NT2/D1 (cell line): ENCODE measurements around the gene THAP3.

Experiments
- DNase-seq: peaks from one replicate; pipeline ENCODE4 v3.0.0-alpha.2; 2011; ENCODE audit warnings: low read depth, low spot score
- H3K27me3 ChIP-seq: 2 replicates; pipeline ENCODE4 v1.6.0; 2011; ENCODE audit warnings: mild to moderate bottlenecking; ENCODE audit not compliant: insufficient read length, insufficient read depth
- H3K36me3 ChIP-seq: 2 replicates; pipeline ENCODE4 v1.6.1; 2011; ENCODE audit warnings: mild to moderate bottlenecking, low read length, mixed read lengths; ENCODE audit not compliant: insufficient read depth, insufficient read length
- H3K4me1 ChIP-seq: 2 replicates; pipeline ENCODE4 v1.5.1; 2011; ENCODE audit not compliant: insufficient read depth, insufficient read length
- H3K4me3 ChIP-seq: 2 replicates; pipeline ENCODE4 v1.5.1; 2011; ENCODE audit warnings: low read depth; ENCODE audit not compliant: insufficient read length
- H3K9ac ChIP-seq: 2 replicates; pipeline ENCODE4 v1.6.0; 2011; ENCODE audit warnings: low read depth; ENCODE audit not compliant: insufficient read length
- H3K9me3 ChIP-seq: 2 replicates; pipeline ENCODE4 v1.5.1; 2011; ENCODE audit warnings: mild to moderate bottlenecking, low read length; ENCODE audit not compliant: insufficient read depth
- SUZ12 ChIP-seq: IDR thresholded peaks from 2 replicates; pipeline ENCODE4 v1.6.1; 2011; ENCODE audit not compliant: insufficient read length, insufficient read depth; ENCODE audit errors: extremely low read depth
- YY1 ChIP-seq: IDR thresholded peaks from 2 replicates; pipeline ENCODE4 v1.6.1; 2011; ENCODE audit not compliant: insufficient read length, insufficient read depth
- ZNF274 ChIP-seq: IDR thresholded peaks from 2 replicates; pipeline ENCODE4 v1.6.1; 2011; ENCODE audit warnings: mild to moderate bottlenecking, low read depth, low read length

THAP3 gene

DNA sequence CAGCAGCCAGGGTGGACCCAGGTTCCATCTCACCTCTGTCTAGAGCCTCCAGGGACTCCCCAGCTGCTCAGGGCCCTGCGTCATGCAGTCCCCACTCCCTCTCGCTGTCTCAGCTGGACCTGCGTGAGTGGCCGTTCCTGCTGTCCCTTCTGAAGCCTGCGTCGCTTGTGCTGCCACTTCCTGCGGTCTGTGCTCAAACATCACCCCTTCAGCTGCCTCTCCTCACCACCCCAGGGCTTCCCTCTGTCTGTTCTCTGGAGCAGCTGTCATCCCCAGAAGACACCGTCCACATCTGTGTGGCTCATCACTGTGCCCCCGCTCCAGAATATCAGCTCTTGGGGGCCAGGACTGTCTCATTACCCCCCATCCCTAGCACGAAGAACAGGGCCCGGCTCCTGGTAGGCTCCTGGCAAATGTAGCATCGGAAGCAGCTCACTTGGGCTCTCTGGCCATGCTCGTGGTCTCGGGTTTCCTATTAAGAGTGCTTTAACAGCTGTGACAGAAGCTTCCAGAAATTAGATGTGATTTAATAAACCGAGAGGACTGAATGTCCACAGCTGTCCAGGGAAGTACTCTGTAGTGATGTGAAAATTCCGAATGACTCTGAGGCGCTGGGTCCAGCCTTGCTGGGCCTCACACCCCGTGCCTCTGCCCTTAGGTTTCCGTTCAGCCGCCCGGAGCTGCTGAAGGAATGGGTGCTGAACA lies 3.3 kb downstream of the THAP3 start:
- no peak overlapping the region for H3K4me3 ChIP-seq
- H3K27me3 ChIP-seq = no peaks in the 10 kb centered on the region
- TF ChIP-seq YY1 = no peak
- no peak for TF ChIP-seq SUZ12
- TF ChIP-seq ZNF274 = no peak
- no peaks in the 10 kb centered on the region for H3K4me1 ChIP-seq
- H3K9ac ChIP-seq = no peak overlapping the region
- no peak for DNase-seq
- H3K36me3 ChIP-seq = peaks cover 53% of the 10 kb centered on the region
- H3K9me3 ChIP-seq = no peaks in the 10 kb centered on the region

DNA sequence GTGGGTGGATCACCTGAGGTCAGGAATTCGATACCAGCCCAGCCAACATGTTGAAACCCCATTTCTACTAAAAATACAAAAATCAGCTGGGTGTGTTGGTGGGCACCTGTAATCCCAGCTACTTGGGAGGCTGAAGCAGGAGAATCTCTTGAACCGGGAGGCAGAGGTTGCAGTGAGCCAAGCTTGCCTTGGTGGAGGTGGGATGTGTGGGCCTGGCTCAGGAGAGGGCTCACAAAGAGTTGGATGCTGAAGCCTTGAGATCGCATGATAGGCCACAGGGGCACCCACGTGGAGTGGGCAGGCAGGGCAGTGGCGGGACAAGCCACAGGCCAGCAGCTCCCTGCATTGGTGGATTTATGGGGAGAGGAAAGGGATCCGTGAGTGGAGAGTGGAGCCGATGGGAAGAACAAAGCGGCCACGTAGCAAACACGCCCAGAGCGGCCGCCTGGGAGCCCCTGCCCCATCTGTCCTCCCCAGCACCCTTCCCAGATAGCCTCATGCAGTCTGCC lies 4.4 kb downstream of the THAP3 start:
- no peaks in the 10 kb centered on the region for H3K4me1 ChIP-seq
- DNase-seq = no peak
- peaks cover 55% of the 10 kb centered on the region for H3K36me3 ChIP-seq
- H3K9me3 ChIP-seq = no peaks in the 10 kb centered on the region
- TF ChIP-seq YY1 (no peak), ZNF274 (no peak), SUZ12 (no peak)
- no peaks in the 10 kb centered on the region for H3K27me3 ChIP-seq
- H3K9ac ChIP-seq = no peak overlapping the region
- no peak overlapping the region for H3K4me3 ChIP-seq

DNA sequence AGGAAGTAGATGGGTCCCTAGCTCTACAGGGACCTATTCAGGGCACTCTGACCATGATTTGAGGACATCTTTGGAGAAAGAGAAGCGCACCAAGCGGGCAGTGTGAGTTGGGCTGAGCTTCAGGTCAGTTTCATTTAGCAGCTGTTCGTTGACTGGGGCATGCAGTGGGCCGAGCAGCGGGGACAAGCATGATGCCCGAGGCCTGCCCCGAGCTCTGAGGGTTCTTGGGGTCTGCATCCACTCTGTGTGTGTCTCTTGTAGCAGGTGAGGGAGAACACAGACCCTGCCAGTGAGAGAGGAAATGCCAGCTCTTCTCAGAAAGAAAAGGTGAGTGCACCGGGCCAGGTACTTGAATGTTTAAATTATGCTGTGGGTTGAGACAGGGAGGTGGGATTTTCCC lies 5.4 kb downstream of the THAP3 start:
- no peak overlapping the region for H3K9ac ChIP-seq
- peaks cover 64% of the 10 kb centered on the region for H3K36me3 ChIP-seq
- H3K4me1 ChIP-seq = no peaks in the 10 kb centered on the region
- H3K4me3 ChIP-seq = no peak overlapping the region
- no peak for DNase-seq
- no peaks in the 10 kb centered on the region for H3K27me3 ChIP-seq
- no peaks in the 10 kb centered on the region for H3K9me3 ChIP-seq
- no peak for TF ChIP-seq YY1
- TF ChIP-seq SUZ12 = no peak
- TF ChIP-seq ZNF274 = no peak

DNA sequence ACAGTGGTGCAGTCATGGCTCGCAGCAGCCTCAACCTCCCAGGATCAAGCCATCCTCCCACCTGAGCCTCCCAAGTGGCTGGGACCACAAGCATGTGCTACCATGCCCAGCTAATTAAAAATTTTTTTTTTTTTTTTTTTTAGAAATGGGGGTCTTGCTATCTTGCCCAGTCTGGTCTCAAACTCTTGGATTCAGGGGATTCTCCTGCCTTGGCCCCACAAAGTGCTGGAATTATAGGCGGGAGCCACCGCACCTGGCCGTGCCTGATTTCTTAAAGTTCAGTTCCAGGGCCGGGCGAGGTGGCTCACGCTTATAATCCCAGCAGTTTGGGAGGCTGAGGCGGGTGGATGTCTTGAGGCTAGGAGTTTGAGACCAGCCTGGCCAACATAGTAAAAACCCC lies 6.4 kb downstream of the THAP3 start:
- H3K27me3 ChIP-seq = no peaks in the 10 kb centered on the region

DNA sequence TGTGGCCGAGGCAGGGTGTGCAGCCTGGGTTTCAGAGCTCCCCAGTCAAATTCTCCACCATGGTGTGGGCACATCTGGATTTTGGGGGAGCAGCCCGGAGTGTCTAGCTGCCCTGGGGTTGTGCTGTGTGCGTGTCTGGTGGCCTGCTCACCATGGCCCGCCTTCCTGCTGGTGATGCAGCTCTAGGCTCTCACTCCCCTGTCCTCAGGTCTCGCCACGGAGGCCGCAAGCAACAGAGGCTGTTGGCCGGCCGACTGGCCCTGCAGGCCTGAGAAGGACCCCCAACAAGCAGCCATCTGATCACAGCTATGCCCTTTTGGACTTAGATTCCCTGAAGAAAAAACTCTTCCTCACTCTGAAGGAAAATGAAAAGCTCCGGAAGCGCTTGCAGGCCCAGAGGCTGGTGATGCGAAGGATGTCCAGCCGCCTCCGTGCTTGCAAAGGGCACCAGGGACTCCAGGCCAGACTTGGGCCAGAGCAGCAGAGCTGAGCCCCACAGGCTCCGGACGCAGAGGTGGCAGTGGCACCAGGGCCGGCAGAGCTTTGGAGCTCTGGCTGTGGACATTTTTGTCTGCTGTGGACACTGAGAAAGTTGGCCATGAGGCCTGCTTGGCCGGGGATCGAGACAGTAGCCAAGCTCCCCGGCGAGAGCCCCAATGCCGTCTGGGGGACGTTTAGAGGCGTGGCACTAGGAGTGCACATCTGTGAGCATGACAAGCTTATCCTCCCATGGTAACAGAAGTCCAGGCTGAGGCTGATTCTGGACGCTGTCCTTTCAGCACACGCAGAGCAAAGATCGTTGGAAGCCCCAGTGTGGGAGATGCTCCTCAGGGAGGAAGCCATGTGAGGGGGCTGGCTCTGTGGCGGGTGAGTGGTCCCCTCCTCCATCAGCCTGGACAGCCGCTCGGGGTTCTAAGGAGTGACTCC lies 8.2 kb downstream of the THAP3 start:
- TF ChIP-seq ZNF274 (no peak), YY1 (no peak), SUZ12 (no peak)
- no peak for DNase-seq
- Histone ChIP-seq H3K36me3 (peaks cover 80% of the 10 kb centered on the region), H3K27me3 (no peaks in the 10 kb centered on the region), H3K9ac (no peak overlapping the region), H3K9me3 (no peaks in the 10 kb centered on the region), H3K4me3 (no peak overlapping the region), H3K4me1 (no peaks in the 10 kb centered on the region)

More for the DNA sequence above, 6.4 kb downstream of the THAP3 start:
- Histone ChIP-seq H3K36me3 (peaks cover 74% of the 10 kb centered on the region), H3K4me1 (no peaks in the 10 kb centered on the region), H3K9me3 (no peaks in the 10 kb centered on the region), H3K4me3 (no peak overlapping the region), H3K9ac (no peak overlapping the region)
- DNase-seq = no peak
- TF ChIP-seq YY1 (no peak), ZNF274 (no peak), SUZ12 (no peak)

DNA sequence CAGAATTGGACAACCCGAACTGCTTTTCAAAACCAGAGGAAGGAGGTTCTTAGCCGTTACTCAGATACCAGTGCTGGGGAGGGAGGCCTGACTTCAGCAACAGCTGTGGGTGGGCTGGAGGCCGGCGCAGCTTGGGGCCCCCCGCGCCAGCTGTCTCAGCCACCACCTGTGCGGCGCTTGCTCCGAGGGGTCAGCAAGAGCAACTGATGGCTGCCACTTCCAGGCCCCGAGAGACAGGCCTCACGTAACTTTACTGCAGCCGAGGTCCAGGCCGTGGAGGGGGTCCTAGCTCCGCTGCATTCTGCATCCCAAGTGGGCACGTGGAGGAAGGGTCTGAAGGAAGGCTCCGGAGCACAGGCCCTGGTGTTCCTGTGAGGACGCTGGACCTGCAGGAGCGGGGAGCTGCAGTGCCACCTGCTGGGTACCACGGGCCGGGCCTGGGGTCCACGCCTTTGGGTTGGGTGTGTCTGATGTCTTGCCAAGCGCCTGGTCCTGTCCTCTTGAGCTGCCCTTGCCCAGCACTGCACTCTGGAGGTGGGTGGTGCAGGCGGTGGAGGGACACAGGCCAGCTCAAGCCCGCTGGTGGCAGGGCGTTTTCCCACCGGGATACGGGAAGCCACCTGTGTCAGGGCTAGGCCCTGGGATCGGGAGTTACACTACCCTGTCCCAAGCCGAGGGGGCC lies 9.8 kb downstream of the THAP3 start:
- Histone ChIP-seq H3K36me3 (peaks cover 77% of the 10 kb centered on the region), H3K4me3 (no peak overlapping the region), H3K4me1 (no peaks in the 10 kb centered on the region), H3K27me3 (no peaks in the 10 kb centered on the region), H3K9ac (no peak overlapping the region), H3K9me3 (no peaks in the 10 kb centered on the region)
- no peak for DNase-seq
- no peak for TF ChIP-seq SUZ12
- no peak for TF ChIP-seq YY1
- TF ChIP-seq ZNF274 = no peak
